PFSK-1 (cell line): Measurements from ENCODE around the gene KIRREL3.

Source experiments
- FOXP2 ChIP-seq: optimal IDR thresholded peaks from 2 replicates; pipeline ENCODE3; 2011; ENCODE audit warnings: borderline replicate concordance, control low read depth, inconsistent platforms; ENCODE audit not compliant: insufficient read depth; ENCODE audit errors: extremely low read length, extremely low read depth
- POLR2AphosphoS5 ChIP-seq: IDR thresholded peaks from 2 replicates; pipeline ENCODE4 v1.6.1; 2012; ENCODE audit warnings: low read depth, mild to moderate bottlenecking, control low read depth, low read length, moderate library complexity
- REST ChIP-seq, 2 experiments: IDR thresholded peaks; 2 replicates each; pipeline versions ENCODE4 v1.6.1 to v1.8.0; 2011 to 2012; ENCODE audit warnings: low read depth in 2 of 2, low read length in 2 of 2, control low read depth in 1 of 2, inconsistent platforms in 1 of 2, mild to moderate bottlenecking in 1 of 2, moderate library complexity in 1 of 2; ENCODE audit not compliant: insufficient read depth in 1 of 2
- SIN3A ChIP-seq: IDR thresholded peaks from 2 replicates; pipeline ENCODE4 v1.6.1; 2012; ENCODE audit warnings: mild to moderate bottlenecking, low read length, moderate library complexity, borderline replicate concordance; ENCODE audit not compliant: insufficient read depth
- TAF1 ChIP-seq: IDR thresholded peaks from 2 replicates; pipeline ENCODE4 v1.6.1; 2012; ENCODE audit warnings: low read length, control low read depth, borderline replicate concordance; ENCODE audit not compliant: insufficient read depth

The KIRREL3 gene

GRCh38 chr11:126694065-126694625 lies 306.4 kb downstream of the KIRREL3 start:
- no peak for TF ChIP-seq SIN3A

- TF ChIP-seq POLR2AphosphoS5 (no peak), FOXP2 (no peak), TAF1 (no peak), REST (IDR thresholded peaks at IDR 0.05; ENCODE audit: insufficient read depth in 1 of 2, low read depth in 2 of 2, low read length in 2 of 2) (no peak), SIN3A (no peak)
Observed at GRCh38 chr11:126687477-126687876, 313.1 kb downstream of the KIRREL3 start.

GRCh38 chr11:126686938-126687337 lies 313.6 kb downstream of the KIRREL3 start:
- TF ChIP-seq REST (IDR thresholded peaks at IDR 0.05; ENCODE audit: insufficient read depth in 1 of 2, low read depth in 2 of 2, low read length in 2 of 2) (no peak), TAF1 (no peak), POLR2AphosphoS5 (no peak), FOXP2 (no peak), SIN3A (no peak)

- TF ChIP-seq REST (IDR thresholded peaks at IDR 0.05; ENCODE audit: insufficient read depth in 1 of 2, low read depth in 2 of 2, low read length in 2 of 2): no peak
- TF ChIP-seq POLR2AphosphoS5: no peak
- no peak for TF ChIP-seq FOXP2
- TF ChIP-seq TAF1: no peak
- TF ChIP-seq SIN3A: no peak
Observed at GRCh38 chr11:126683766-126684728, 316.5 kb downstream of the KIRREL3 start.

GRCh38 chr11:126682590-126682989 lies 318.0 kb downstream of the KIRREL3 start:
- TF ChIP-seq TAF1 (no peak), REST (IDR thresholded peaks at IDR 0.05; ENCODE audit: insufficient read depth in 1 of 2, low read depth in 2 of 2, low read length in 2 of 2) (no peak), FOXP2 (no peak), SIN3A (no peak), POLR2AphosphoS5 (no peak)
